ENCODE measurements around the gene IGSF22.
A peak's percentile ranks its signal among the peaks of the same experiment; 100 is the strongest.
"Not testable (repeated sequence)": the region's sequence is repeated elsewhere in the genome, so short reads cannot be mapped to it uniquely, and the experiment has no call there.

The IGSF22 gene

DNA sequence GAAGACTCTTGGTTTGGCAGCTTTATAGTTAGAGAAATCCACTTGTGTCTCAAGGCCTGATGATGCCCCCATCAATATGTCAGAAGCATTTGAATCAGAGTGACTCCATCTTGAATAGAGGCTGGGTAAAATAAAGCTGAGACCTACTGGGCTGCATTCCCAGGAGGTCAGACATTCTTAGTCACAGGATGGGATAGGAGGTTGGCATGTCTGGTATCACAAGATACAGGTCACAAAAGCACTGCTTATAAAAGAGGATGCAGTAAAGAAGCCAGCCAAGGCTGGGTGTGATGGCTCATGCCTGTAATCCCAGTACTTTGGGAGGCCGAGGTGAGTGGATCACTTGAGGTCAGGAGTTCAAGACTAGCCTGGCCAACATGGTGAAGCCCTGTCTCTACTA, 44.0 kb downstream of the IGSF22 start:
- DNase-seq = not testable (repeated sequence)

GRCh38 chr11:18677560-18677959, 48.4 kb downstream of the IGSF22 start:
- no peak for DNase-seq

- no peak for DNase-seq
Observed at GRCh38 chr11:18676803-18677202, 49.2 kb downstream of the IGSF22 start.

DNA sequence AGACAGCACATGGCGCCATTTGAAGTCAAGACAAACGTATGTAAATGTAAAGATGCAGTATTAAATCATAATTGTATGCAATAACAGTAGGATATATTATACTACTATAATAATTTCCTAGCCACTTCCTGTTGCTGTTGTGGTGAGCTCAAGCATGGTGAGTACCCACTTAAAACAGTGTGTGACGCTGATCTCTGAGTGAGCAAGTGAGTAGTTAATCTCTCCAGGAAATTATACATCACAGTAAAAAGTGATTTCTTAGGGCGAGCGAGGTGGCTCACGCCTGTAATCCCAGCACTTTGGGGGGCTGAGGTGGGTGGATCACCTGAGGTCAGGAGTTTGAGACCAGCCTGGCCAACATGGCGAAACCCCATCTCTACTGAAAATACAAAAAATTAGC, 53.8 kb downstream of the IGSF22 start:
- peak; percentile 22 for DNase-seq

- DNase-seq = no peak
Observed at GRCh38 chr11:18671246-18671645, 54.7 kb downstream of the IGSF22 start.

GRCh38 chr11:18669711-18670110, 56.3 kb downstream of the IGSF22 start:
- DNase-seq = no peak

- DNase-seq = peak; percentile 38
Observed at GRCh38 chr11:18669219-18669596, 56.8 kb downstream of the IGSF22 start.

DNA sequence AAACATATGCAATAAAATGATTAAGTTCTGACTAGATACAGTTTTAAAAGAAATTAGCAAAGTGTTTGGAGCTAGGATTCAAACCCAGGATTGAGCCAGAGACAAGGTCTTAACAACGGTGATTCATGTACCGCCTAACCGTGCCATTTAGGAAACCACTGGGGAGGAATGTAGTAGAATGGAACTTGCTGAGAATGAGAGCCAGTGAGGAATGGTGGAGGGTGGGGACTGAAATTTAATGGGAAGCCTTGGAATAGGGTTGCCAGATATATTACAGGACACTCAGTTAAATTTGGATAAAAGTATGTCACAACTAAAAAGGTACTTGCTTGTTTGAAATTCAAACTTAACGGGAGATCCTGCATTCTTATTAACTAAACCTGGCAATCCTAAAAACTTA, 57.9 kb downstream of the IGSF22 start:
- DNase-seq = no peak

- DNase-seq = not testable (repeated sequence)
Observed at GRCh38 chr11:18665353-18665872, 60.6 kb downstream of the IGSF22 start.

DNA sequence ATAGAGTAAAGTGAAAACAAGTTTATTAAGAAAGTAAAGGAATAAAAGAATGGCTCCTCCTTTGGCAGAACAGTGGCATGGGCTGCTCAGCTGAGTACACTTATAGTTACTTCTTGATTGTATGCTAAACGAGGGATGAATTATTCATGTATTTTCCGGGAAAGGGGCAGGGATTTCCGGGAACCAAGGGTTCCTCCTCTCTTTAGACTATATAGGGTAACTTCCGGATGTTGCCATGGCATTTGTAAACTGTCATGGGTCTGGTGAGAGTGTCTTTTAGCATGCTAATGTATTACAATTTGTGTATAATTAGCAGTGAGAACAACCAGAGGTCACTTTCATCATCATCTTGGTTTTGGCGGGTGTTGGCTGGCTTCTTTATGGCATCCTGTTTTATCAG, 68.3 kb downstream of the IGSF22 start:
- no peak for DNase-seq

Measured in activated CD4-positive, alpha-beta T cell treated with anti-CD3 and anti-CD28 coated beads, Interleukin-2, Interleukin-6, amounts not matched to agents 100 ng/mL and 50 ng/mL, durations not matched to agents 16 hours and 8 hours (primary cell).